Measurements from ENCODE around the gene FSCN2.

GRCh38 chr17:81580481-81580880 is 52.3 kb downstream of the FSCN2 start:
- TF ChIP-seq POLR2AphosphoS5 (IDR thresholded peaks at IDR 0.05; ENCODE audit: insufficient read depth, low read depth, low read length) (no peak), CTCF (IDR thresholded peaks at IDR 0.05; ENCODE audit: extremely low read depth in 1 of 2, insufficient read depth in 1 of 2, low read depth in 1 of 2, low read length in 2 of 2) (no peak), EZH2 (IDR thresholded peaks at IDR 0.05; ENCODE audit: borderline replicate concordance, low read depth, low read length, severe bottlenecking) (no peak)

Measured in endothelial cell of umbilical vein (primary cell).